Measurements from ENCODE around the gene PRKD1. TPM values are rescaled to one million over a fixed set of nuclear protein-coding genes. Genes with fewer than 3 reads are reported as not detected.
A peak's percentile ranks its signal among the peaks of the same experiment; 100 is the strongest.
"Not testable (repeated sequence)": the region's sequence is repeated elsewhere in the genome, so short reads cannot be mapped to it uniquely, and the experiment has no call there.

Gene PRKD1
- total RNA-seq, 2 donors from 2014 or later, result 4.2 to 6.3 TPM

- DNase-seq, result no peak
- intact Hi-C loops (cut with DNase I), result no loop called here
- ATAC-seq, result peak in 1 of 2 donors; percentile 32
These were observed 169.9 kb downstream of the PRKD1 start for GRCh38 chr14:29757711-29758233.

GRCh38 chr14:29757188-29757680 is 170.4 kb downstream of the PRKD1 start:
- no peak for DNase-seq
- intact Hi-C loops (cut with DNase I), result no loop called here
- ATAC-seq, result no peak

- intact Hi-C loops (cut with DNase I), result no loop called here
- DNase-seq (no peak), ATAC-seq (no peak)
These were observed 171.6 kb downstream of the PRKD1 start for GRCh38 chr14:29756019-29756385.

GRCh38 chr14:29755311-29756018 is 172.2 kb downstream of the PRKD1 start:
- intact Hi-C loops (cut with DNase I), result no loop called here
- ATAC-seq (peak in 1 of 2 donors; percentile 44), DNase-seq (no peak)

GRCh38 chr14:29754134-29754533 is 173.5 kb downstream of the PRKD1 start:
- intact Hi-C loops (cut with DNase I), result no loop called here
- DNase-seq (no peak), ATAC-seq (no peak)

- intact Hi-C loops (cut with DNase I), result no loop called here
- ATAC-seq (no peak), DNase-seq (no peak)
These were observed 175.3 kb downstream of the PRKD1 start for GRCh38 chr14:29752221-29752923.

- intact Hi-C loops (cut with DNase I), result loop anchor here in 1 of 2 donors (10.0 kb wide), 1 partner anchor 175 kb away; the partner anchor contains the start of gene PRKD1
- ATAC-seq (no peak), DNase-seq (no peak)
These were observed 177.8 kb downstream of the PRKD1 start for GRCh38 chr14:29749829-29750228.

- ATAC-seq (peak in 1 of 2 donors; percentile 58), DNase-seq (no peak)
- intact Hi-C loops (cut with DNase I), result loop anchor here in 1 of 2 donors (10.0 kb wide), 1 partner anchor 175 kb away; the partner anchor contains the start of gene PRKD1
These were observed 178.3 kb downstream of the PRKD1 start for GRCh38 chr14:29749327-29749726.

- DNase-seq (no peak), ATAC-seq (no peak)
- intact Hi-C loops (cut with DNase I), result loop anchor here in 1 of 2 donors (10.0 kb wide), 1 partner anchor 179 kb away; the partner anchor contains the start of gene PRKD1
These were observed 181.8 kb downstream of the PRKD1 start for GRCh38 chr14:29745863-29746262.

GRCh38 chr14:29743531-29743930 is 184.1 kb downstream of the PRKD1 start:
- intact Hi-C loops (cut with DNase I), result loop anchor here in 1 of 2 donors (10.0 kb wide), 1 partner anchor 181 kb away; the partner anchor contains the start of gene PRKD1
- ATAC-seq (peak in 1 of 2 donors; percentile 13), DNase-seq (no peak)

- no peak for DNase-seq
- intact Hi-C loops (cut with DNase I), result loop anchor here in 1 of 2 donors (10.0 kb wide), 1 partner anchor 183 kb away; the partner anchor contains the start of gene PRKD1
- peak; percentile 74 to 77 for ATAC-seq
These were observed 185.7 kb downstream of the PRKD1 start for GRCh38 chr14:29741909-29742401.

GRCh38 chr14:29740491-29740890 is 187.2 kb downstream of the PRKD1 start:
- no peak for ATAC-seq
- no peak for DNase-seq
- intact Hi-C loops (cut with DNase I), result loop anchor here in 1 of 2 donors (10.0 kb wide), 1 partner anchor 184 kb away; the partner anchor contains the start of gene PRKD1

- DNase-seq, result no peak
- intact Hi-C loops (cut with DNase I), result no loop called here
- no peak for ATAC-seq
These were observed 188.7 kb downstream of the PRKD1 start for GRCh38 chr14:29738950-29739349.

GRCh38 chr14:29738056-29738455 is 189.6 kb downstream of the PRKD1 start:
- DNase-seq (no peak), ATAC-seq (no peak)
- intact Hi-C loops (cut with DNase I), result no loop called here

- intact Hi-C loops (cut with DNase I), result no loop called here
- DNase-seq (no peak), ATAC-seq (no peak)
These were observed 192.2 kb downstream of the PRKD1 start for GRCh38 chr14:29735459-29735858.

GRCh38 chr14:29734732-29735131 is 192.9 kb downstream of the PRKD1 start:
- ATAC-seq, result no peak
- intact Hi-C loops (cut with DNase I), result no loop called here
- no peak for DNase-seq

GRCh38 chr14:29726560-29727331 is 200.9 kb downstream of the PRKD1 start:
- peak in 1 of 2 donors; percentile 38 for ATAC-seq
- intact Hi-C loops (cut with DNase I); DNase-seq: not testable (repeated sequence)

- intact Hi-C loops (cut with DNase I), result no loop called here
- DNase-seq (no peak), ATAC-seq (peak; percentile 34 to 41)
These were observed 202.7 kb downstream of the PRKD1 start for GRCh38 chr14:29724991-29725390.

GRCh38 chr14:29722831-29723230 is 204.8 kb downstream of the PRKD1 start:
- intact Hi-C loops (cut with DNase I), result no loop called here
- DNase-seq (no peak), ATAC-seq (no peak)
